ENCODE measurements around the gene ADCK2.
"Not testable (repeated sequence)": the region's sequence is repeated elsewhere in the genome, so short reads cannot be mapped to it uniquely, and the experiment has no call there.

The ADCK2 gene, protein sequence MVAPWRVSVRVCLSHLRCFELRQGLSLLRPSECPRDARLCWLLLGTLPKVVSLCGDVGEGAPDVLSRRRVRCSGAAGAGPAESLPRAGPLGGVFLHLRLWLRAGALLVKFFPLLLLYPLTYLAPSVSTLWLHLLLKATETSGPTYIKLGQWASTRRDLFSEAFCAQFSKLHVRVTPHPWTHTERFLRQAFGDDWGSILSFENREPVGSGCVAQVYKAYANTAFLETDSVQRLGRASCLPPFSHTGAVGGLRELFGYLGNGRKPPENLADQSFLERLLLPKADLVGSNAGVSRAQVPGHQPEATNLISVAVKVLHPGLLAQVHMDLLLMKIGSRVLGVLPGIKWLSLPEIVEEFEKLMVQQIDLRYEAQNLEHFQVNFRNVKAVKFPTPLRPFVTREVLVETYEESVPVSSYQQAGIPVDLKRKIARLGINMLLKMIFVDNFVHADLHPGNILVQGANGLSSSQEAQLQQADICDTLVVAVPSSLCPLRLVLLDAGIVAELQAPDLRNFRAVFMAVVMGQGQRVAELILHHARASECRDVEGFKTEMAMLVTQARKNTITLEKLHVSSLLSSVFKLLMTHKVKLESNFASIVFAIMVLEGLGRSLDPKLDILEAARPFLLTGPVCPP

GRCh38 chr7:140672382-140673062 lies at the start of gene ADCK2:
ADCK2 (plus strand) TSS chr7:140672945; CDS start chr7:140673331, 386 bp downstream.
- no peak for DNase-seq (ENCODE audit: low read depth, low spot score)

GRCh38 chr7:140623980-140624379 lies 48.8 kb upstream of the ADCK2 start:
- no peak for DNase-seq (ENCODE audit: low read depth, low spot score)

DNA sequence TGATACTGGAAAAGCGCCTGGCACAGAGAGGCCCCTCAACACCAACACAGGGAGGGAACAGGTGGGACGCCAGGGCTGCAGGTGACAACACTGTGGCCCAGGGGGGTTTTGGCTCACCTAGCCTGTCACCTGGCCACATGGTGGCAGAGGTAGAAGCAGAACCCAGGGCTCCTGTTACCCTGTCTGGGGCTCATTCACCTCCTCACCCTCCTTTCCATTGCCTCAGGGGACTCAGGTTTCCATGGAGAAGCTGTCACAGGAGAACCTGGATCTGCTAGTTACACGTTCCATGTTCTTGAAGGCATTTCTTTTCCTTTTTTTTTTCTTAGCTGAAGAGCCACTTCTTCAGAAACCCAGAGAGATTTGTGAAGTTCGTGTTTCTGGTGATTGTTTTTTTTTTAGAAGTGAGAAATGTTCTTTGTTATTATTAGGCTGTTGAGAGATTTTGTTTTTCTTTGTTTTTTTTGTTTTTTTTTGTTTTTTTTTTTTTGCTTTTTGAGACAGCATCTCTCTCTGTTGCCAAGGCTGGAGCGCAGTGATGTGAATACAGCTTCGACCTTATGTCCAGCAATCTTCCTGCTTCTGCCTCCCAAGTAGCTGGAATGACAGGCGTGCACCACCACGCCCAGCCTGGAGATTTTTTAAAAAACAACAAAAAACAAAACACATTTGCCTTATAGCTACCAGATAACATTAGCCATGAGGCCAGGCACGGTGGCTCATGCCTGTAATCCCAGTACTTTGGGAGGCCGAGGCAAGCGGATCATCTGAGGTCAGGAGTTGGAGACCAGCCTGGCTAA lies 48.2 kb upstream of the ADCK2 start:
- DNase-seq (ENCODE audit: low read depth, low spot score), result no peak

DNA sequence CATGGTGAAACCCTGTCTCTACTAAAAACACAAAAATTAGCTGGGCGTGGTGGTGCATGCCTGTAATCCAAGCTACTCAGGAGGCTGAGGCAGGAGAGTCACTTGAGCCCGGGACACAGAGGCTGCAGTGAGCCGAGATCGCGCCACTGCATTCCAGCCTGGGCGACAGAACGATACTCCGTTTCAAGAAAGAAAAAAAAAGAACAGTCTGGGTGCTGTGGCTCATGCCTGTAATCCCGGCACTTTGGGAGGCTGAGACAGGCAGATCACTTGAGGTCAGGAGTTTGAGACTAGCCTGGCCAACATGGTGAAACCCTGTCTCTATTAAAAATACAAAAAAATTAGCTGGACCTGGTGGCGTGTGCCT lies 47.6 kb upstream of the ADCK2 start:
- not testable (repeated sequence) for DNase-seq (ENCODE audit: low read depth, low spot score)

GRCh38 chr7:140625908-140626868 lies 46.6 kb upstream of the ADCK2 start:
- peak; percentile 97 for DNase-seq (ENCODE audit: low read depth, low spot score)

DNA sequence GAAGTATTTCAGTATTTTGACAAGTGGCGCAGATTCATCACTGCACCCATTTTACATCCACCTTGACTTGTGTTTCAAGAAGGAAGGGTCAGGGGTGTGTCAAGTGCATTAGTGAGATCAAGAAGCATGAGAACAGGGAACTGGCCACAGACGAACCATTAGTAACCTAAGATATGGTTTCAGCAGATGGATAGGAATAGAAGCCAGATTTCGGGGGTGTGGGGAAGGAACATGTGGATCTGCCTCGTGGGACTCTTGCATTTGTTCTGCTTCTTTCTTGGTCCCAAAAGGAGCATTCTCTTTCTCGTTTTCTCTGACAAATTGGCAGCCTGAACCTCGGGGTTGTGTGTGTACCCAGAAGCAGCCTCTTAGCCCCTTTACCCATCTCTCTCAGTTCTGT lies 41.7 kb upstream of the ADCK2 start:
- DNase-seq (ENCODE audit: low read depth, low spot score), result no peak

GRCh38 chr7:140631602-140632001 lies 41.1 kb upstream of the ADCK2 start:
- DNase-seq (ENCODE audit: low read depth, low spot score), result no peak

DNA sequence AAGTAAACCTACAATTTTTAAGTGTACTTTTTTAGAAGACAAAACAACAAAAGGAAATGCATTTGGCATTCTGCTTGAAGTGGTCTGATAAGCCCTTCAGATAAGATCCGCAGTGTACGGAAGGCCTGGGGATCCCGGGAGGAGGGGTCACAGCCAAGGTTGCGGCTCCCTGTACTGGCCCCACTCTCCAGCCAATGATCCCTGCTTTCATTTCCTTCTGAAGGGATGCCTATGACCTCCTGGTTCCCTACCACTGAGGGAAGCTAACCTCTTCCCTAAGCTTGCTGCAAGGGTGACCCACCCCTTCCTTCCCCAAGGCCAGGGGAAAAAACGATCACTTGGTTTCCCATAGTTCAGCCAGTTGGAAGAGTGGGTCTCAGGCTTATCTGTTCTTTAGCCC lies 37.4 kb upstream of the ADCK2 start:
- no peak for DNase-seq (ENCODE audit: low read depth, low spot score)

- no peak for DNase-seq (ENCODE audit: low read depth, low spot score)
Measured at GRCh38 chr7:140635816-140636215, 36.9 kb upstream of the ADCK2 start.

GRCh38 chr7:140637400-140637799 lies 35.3 kb upstream of the ADCK2 start:
- DNase-seq (ENCODE audit: low read depth, low spot score), result no peak

- no peak for DNase-seq (ENCODE audit: low read depth, low spot score)
Measured at GRCh38 chr7:140638173-140638791, 34.5 kb upstream of the ADCK2 start.

DNA sequence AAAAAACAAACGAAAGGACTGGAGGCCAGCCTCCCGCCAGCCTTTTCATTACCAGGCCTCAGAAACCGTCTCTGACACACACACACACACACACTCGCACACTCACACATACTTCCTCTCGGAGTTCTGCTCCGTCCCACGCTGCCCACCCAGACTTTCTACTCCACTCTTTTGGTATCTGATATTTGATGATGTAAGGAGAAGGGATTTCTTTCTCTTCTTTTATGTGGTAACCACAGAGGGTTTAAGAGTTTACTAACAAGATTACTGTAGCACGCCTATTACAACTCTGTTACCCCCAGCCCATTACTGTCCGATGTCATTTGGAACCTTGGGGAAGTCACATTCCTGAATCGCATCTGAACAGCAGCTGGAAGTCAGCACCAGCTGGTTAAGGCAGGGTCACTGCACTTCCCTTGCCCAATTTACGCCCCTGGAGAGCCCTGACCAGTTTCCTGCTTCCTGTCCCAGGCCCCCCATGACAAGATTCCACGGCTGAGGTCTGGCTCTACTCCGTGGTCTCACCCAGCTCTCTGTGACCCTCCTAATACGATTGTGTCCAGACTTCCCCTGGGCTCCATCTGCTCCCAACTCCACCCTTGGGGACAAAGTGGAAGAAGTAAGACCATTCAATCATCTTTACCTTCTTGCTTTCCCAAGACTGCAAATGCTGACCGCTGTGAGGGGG lies 33.2 kb upstream of the ADCK2 start:
- no peak for DNase-seq (ENCODE audit: low read depth, low spot score)

DNA sequence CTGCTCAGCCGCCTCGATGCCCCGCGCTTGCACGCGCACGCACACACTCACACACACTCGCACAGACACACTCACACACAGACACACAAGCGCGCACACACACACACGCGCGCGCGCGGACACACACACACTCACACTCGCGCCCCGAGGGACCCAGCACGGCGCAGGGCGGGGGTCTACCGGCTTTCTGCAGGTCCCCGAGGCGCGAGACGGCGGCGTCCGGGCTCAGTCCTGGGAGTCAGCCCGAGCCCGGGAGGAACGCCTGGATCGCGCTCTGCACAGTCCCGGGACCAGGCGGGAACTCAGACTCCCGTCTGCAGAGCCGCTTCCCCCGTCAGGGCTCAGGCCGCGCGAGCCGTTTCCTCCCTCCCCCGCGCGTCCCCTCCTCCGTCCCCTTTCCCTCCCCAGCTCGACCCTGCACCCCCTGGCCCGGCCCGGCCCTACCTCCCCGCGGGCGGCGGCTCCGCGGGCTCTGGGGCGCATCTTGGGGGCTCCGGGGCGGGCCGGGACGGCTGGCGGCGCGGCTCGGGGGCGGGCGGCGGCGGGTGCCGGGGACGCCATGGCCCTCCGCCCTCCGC lies 32.6 kb upstream of the ADCK2 start:
- no peak for DNase-seq (ENCODE audit: low read depth, low spot score)

GRCh38 chr7:140640727-140641523 lies 31.8 kb upstream of the ADCK2 start, which contains the start of gene DENND2A:
DENND2A (minus strand) TSS chr7:140640813; CDS start chr7:140602397, 38,416 bp downstream.
- DNase-seq (ENCODE audit: low read depth, low spot score), result no peak

- DNase-seq (ENCODE audit: low read depth, low spot score), result no peak
Measured at GRCh38 chr7:140641524-140642195, 31.1 kb upstream of the ADCK2 start.

DNA sequence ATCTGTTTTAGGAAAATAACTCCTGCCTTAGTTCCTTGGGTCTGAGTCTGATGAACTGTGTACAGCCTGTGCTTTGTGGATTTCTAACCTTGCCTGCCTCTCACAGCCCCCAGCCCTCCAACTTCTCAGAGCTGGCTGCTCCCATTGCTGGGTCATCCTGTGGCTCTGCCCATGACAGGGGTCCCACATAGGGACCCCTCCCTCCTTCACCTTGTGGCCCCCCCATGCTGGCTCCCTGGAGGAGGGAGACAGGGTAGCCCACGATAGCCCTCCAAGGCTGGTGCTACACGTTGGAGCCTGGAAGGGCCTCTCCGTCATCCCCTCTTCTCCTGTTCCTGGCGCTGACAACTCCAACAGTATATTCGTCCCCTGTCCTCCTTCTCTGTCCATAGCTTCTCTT lies 29.3 kb upstream of the ADCK2 start:
- no peak for DNase-seq (ENCODE audit: low read depth, low spot score)

DNA sequence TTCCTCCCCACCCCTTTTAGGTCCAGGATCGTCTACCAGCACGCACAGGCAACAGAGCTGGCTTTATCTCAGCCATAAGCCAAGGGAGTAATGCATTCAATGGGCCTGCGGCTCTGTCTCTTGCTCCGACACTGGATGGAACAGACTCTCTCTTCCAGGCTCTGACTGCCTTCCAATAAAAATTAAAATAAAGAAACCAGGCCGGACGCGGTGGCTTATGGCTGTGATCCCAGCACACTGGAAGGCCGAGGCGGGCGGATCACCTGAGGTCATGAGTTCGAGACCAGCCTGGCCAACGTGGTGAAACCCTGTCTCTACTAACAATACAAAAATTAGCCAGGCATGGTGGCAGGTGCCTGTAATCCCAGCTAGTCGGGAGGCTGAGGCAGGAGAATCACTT lies 28.0 kb upstream of the ADCK2 start:
- DNase-seq (ENCODE audit: low read depth, low spot score), result not testable (repeated sequence)
